NT2/D1 (cell line): ENCODE results near the gene PGLYRP3.

Experiments used
- SUZ12 ChIP-seq: IDR thresholded peaks from 2 replicates; pipeline ENCODE4 v1.6.1; 2011; ENCODE audit not compliant: insufficient read length, insufficient read depth; ENCODE audit errors: extremely low read depth
- YY1 ChIP-seq: IDR thresholded peaks from 2 replicates; pipeline ENCODE4 v1.6.1; 2011; ENCODE audit not compliant: insufficient read length, insufficient read depth
- ZNF274 ChIP-seq: IDR thresholded peaks from 2 replicates; pipeline ENCODE4 v1.6.1; 2011; ENCODE audit warnings: mild to moderate bottlenecking, low read depth, low read length

DNA sequence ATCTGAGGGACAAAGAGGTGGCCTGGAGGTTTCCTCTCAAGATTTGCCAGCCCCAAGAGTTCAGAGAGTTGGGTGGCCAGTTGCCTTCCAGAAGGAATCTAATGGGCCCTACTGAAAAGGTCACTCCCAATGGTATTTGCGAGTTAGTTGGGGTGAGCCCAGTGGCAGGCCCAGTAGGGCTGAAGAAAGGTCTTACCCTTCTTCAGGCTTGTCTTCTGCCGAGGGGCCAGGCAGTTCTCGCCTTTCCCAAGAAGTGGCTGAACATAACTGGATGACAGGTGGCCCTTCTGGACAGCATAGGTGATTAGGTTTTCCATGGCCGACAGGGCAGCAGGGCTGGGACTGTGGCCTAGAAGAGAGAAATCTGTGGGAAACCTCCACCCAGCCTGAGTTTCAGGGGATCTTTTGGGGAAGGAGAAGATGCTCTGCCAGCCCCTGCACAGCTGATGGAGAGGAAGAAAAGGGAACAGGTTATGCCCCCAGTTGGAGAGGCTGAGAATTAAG, 28.7 kb upstream of the PGLYRP3 start:
- no peak for TF ChIP-seq YY1
- no peak for TF ChIP-seq ZNF274
- TF ChIP-seq SUZ12: no peak
